Measurements from ENCODE around the gene TOM1L1.

Gene TOM1L1

GRCh38 chr17:54937426-54937825 is 36.8 kb downstream of the TOM1L1 start:
- no CpG with 5 or more reads among the region's 1 CpG for WGBS, 2 donors (ENCODE audit: extremely low coverage in 2 of 2, insufficient read length in 2 of 2, insufficient replicate concordance in 1 of 2)
- Histone ChIP-seq H3K27me3 (ENCODE audit: control insufficient read depth in 3 of 3, insufficient read depth in 3 of 3, low read depth in 1 of 3, low read length in 3 of 3) (no peaks in the 10 kb centered on the region), H2BK15ac (ENCODE audit: low read length) (no peak overlapping the region), H3K9ac (ENCODE audit: low read depth, low read length, poor library complexity) (no peak overlapping the region), H4K91ac (ENCODE audit: low read depth, low read length, poor library complexity) (no peak overlapping the region), H3K18ac (ENCODE audit: low read length) (no peak overlapping the region), H2AFZ (ENCODE audit: low read length) (no peak overlapping the region), H3K9me3 (replicated peaks in 1 of 2; ENCODE audit: control insufficient read depth in 2 of 2, insufficient read depth in 1 of 2, low read depth in 1 of 2, low read length in 2 of 2) (no peaks in the 10 kb centered on the region), H4K8ac (ENCODE audit: low read depth, low read length) (no peak overlapping the region), H3K79me1 (ENCODE audit: low read depth, low read length) (no peaks in the 10 kb centered on the region), H3K27ac (replicated peaks; ENCODE audit: low read length) (no peak overlapping the region), H3K4me2 (ENCODE audit: insufficient read depth, low read length, poor library complexity, severe bottlenecking) (no peak overlapping the region), H3K36me3 (replicated peaks in 1 of 2; ENCODE audit: control insufficient read depth in 2 of 2, insufficient read depth in 2 of 2, low read length in 2 of 2) (peaks cover 24 to 63% of the 10 kb centered on the region in 2 donors), H3K14ac (ENCODE audit: low read length) (no peak overlapping the region), H2AK5ac (ENCODE audit: low read depth, low read length) (no peak overlapping the region), H3K4me1 (ENCODE audit: control insufficient read depth in 2 of 2, insufficient read depth in 1 of 2, low read depth in 1 of 2, low read length in 2 of 2) (no peaks in the 10 kb centered on the region), H3K4ac (ENCODE audit: low read length) (no peak overlapping the region), H3K23ac (ENCODE audit: low read depth, low read length, poor library complexity) (no peak overlapping the region), H3K4me3 (ENCODE audit: low read length in 2 of 2) (no peak overlapping the region), H2BK5ac (ENCODE audit: low read length) (no peak overlapping the region), H2BK120ac (ENCODE audit: low read depth, low read length) (no peak overlapping the region), H2BK12ac (ENCODE audit: low read length) (no peak overlapping the region)
- no peak for DNase-seq (ENCODE audit: low spot score)

GRCh38 chr17:54941285-54941684 is 40.6 kb downstream of the TOM1L1 start:
- Histone ChIP-seq H3K27me3 (ENCODE audit: control insufficient read depth in 3 of 3, insufficient read depth in 3 of 3, low read depth in 1 of 3, low read length in 3 of 3) (no peaks in the 10 kb centered on the region), H3K79me1 (ENCODE audit: low read depth, low read length) (no peaks in the 10 kb centered on the region), H3K18ac (ENCODE audit: low read length) (no peak overlapping the region), H3K23ac (ENCODE audit: low read depth, low read length, poor library complexity) (no peak overlapping the region), H3K27ac (replicated peaks; ENCODE audit: low read length) (no peak overlapping the region), H3K14ac (ENCODE audit: low read length) (no peak overlapping the region), H2AK5ac (ENCODE audit: low read depth, low read length) (no peak overlapping the region), H3K36me3 (replicated peaks in 1 of 2; ENCODE audit: control insufficient read depth in 2 of 2, insufficient read depth in 2 of 2, low read length in 2 of 2) (peaks cover 12 to 36% of the 10 kb centered on the region in 2 donors), H2BK12ac (ENCODE audit: low read length) (no peak overlapping the region), H3K4me3 (ENCODE audit: low read length in 2 of 2) (no peak overlapping the region), H4K91ac (ENCODE audit: low read depth, low read length, poor library complexity) (no peak overlapping the region), H3K4ac (ENCODE audit: low read length) (no peak overlapping the region), H4K8ac (ENCODE audit: low read depth, low read length) (no peak overlapping the region), H3K9ac (ENCODE audit: low read depth, low read length, poor library complexity) (no peak overlapping the region), H2BK5ac (ENCODE audit: low read length) (no peak overlapping the region), H2BK120ac (ENCODE audit: low read depth, low read length) (no peak overlapping the region), H3K4me2 (ENCODE audit: insufficient read depth, low read length, poor library complexity, severe bottlenecking) (no peak overlapping the region), H3K9me3 (replicated peaks in 1 of 2; ENCODE audit: control insufficient read depth in 2 of 2, insufficient read depth in 1 of 2, low read depth in 1 of 2, low read length in 2 of 2) (no peaks in the 10 kb centered on the region), H3K4me1 (ENCODE audit: control insufficient read depth in 2 of 2, insufficient read depth in 1 of 2, low read depth in 1 of 2, low read length in 2 of 2) (no peaks in the 10 kb centered on the region), H2AFZ (ENCODE audit: low read length) (no peak overlapping the region), H2BK15ac (ENCODE audit: low read length) (no peak overlapping the region)
- no peak for DNase-seq (ENCODE audit: low spot score)
- no CpG with 5 or more reads among the region's 1 CpG for WGBS, 2 donors (ENCODE audit: extremely low coverage in 2 of 2, insufficient read length in 2 of 2, insufficient replicate concordance in 1 of 2)

- H3K27ac ChIP-seq (replicated peaks; ENCODE audit: low read length) = no peak overlapping the region
- no peak overlapping the region for H3K18ac ChIP-seq (ENCODE audit: low read length)
- H3K4ac ChIP-seq (ENCODE audit: low read length) = no peak overlapping the region
- WGBS, 2 donors (ENCODE audit: extremely low coverage in 2 of 2, insufficient read length in 2 of 2, insufficient replicate concordance in 1 of 2) = no CpG with 5 or more reads among the region's 1 CpG
- no peaks in the 10 kb centered on the region for H3K27me3 ChIP-seq (ENCODE audit: control insufficient read depth in 3 of 3, insufficient read depth in 3 of 3, low read depth in 1 of 3, low read length in 3 of 3)
- no peak overlapping the region for H2AFZ ChIP-seq (ENCODE audit: low read length)
- no peak overlapping the region for H3K4me3 ChIP-seq (ENCODE audit: low read length in 2 of 2)
- no peak overlapping the region for H3K14ac ChIP-seq (ENCODE audit: low read length)
- no peak overlapping the region for H3K23ac ChIP-seq (ENCODE audit: low read depth, low read length, poor library complexity)
- no peak overlapping the region for H2BK120ac ChIP-seq (ENCODE audit: low read depth, low read length)
- H2BK15ac ChIP-seq (ENCODE audit: low read length) = no peak overlapping the region
- no peak overlapping the region for H2BK5ac ChIP-seq (ENCODE audit: low read length)
- no peaks in the 10 kb centered on the region for H3K9me3 ChIP-seq (replicated peaks in 1 of 2; ENCODE audit: control insufficient read depth in 2 of 2, insufficient read depth in 1 of 2, low read depth in 1 of 2, low read length in 2 of 2)
- no peak overlapping the region for H4K91ac ChIP-seq (ENCODE audit: low read depth, low read length, poor library complexity)
- H3K79me1 ChIP-seq (ENCODE audit: low read depth, low read length) = no peaks in the 10 kb centered on the region
- H2BK12ac ChIP-seq (ENCODE audit: low read length) = no peak overlapping the region
- peaks cover 8 to 21% of the 10 kb centered on the region in 2 donors for H3K36me3 ChIP-seq (replicated peaks in 1 of 2; ENCODE audit: control insufficient read depth in 2 of 2, insufficient read depth in 2 of 2, low read length in 2 of 2)
- H3K4me2 ChIP-seq (ENCODE audit: insufficient read depth, low read length, poor library complexity, severe bottlenecking) = no peak overlapping the region
- no peak overlapping the region for H4K8ac ChIP-seq (ENCODE audit: low read depth, low read length)
- no peak overlapping the region for H3K9ac ChIP-seq (ENCODE audit: low read depth, low read length, poor library complexity)
- H2AK5ac ChIP-seq (ENCODE audit: low read depth, low read length) = no peak overlapping the region
- no peaks in the 10 kb centered on the region for H3K4me1 ChIP-seq (ENCODE audit: control insufficient read depth in 2 of 2, insufficient read depth in 1 of 2, low read depth in 1 of 2, low read length in 2 of 2)
- DNase-seq (ENCODE audit: low spot score) = no peak
These were observed 44.1 kb downstream of the TOM1L1 start for GRCh38 chr17:54944796-54945195.

GRCh38 chr17:54945231-54945630 is 44.6 kb downstream of the TOM1L1 start:
- no CpG with 5 or more reads among the region's 1 CpG for WGBS, 2 donors (ENCODE audit: extremely low coverage in 2 of 2, insufficient read length in 2 of 2, insufficient replicate concordance in 1 of 2)
- H3K4me1 ChIP-seq (ENCODE audit: control insufficient read depth in 2 of 2, insufficient read depth in 1 of 2, low read depth in 1 of 2, low read length in 2 of 2) = no peaks in the 10 kb centered on the region
- no peaks in the 10 kb centered on the region for H3K79me1 ChIP-seq (ENCODE audit: low read depth, low read length)
- H2BK15ac ChIP-seq (ENCODE audit: low read length) = no peak overlapping the region
- no peaks in the 10 kb centered on the region for H3K27me3 ChIP-seq (ENCODE audit: control insufficient read depth in 3 of 3, insufficient read depth in 3 of 3, low read depth in 1 of 3, low read length in 3 of 3)
- H3K36me3 ChIP-seq (replicated peaks in 1 of 2; ENCODE audit: control insufficient read depth in 2 of 2, insufficient read depth in 2 of 2, low read length in 2 of 2) = peaks cover 8 to 22% of the 10 kb centered on the region in 2 donors
- no peak overlapping the region for H2AK5ac ChIP-seq (ENCODE audit: low read depth, low read length)
- H4K8ac ChIP-seq (ENCODE audit: low read depth, low read length) = no peak overlapping the region
- H3K9me3 ChIP-seq (replicated peaks in 1 of 2; ENCODE audit: control insufficient read depth in 2 of 2, insufficient read depth in 1 of 2, low read depth in 1 of 2, low read length in 2 of 2) = no peaks in the 10 kb centered on the region
- H3K23ac ChIP-seq (ENCODE audit: low read depth, low read length, poor library complexity) = no peak overlapping the region
- no peak overlapping the region for H4K91ac ChIP-seq (ENCODE audit: low read depth, low read length, poor library complexity)
- H3K4ac ChIP-seq (ENCODE audit: low read length) = no peak overlapping the region
- H3K4me2 ChIP-seq (ENCODE audit: insufficient read depth, low read length, poor library complexity, severe bottlenecking) = no peak overlapping the region
- H2BK12ac ChIP-seq (ENCODE audit: low read length) = no peak overlapping the region
- DNase-seq (ENCODE audit: low spot score) = no peak
- H3K27ac ChIP-seq (replicated peaks; ENCODE audit: low read length) = no peak overlapping the region
- no peak overlapping the region for H3K4me3 ChIP-seq (ENCODE audit: low read length in 2 of 2)
- no peak overlapping the region for H2AFZ ChIP-seq (ENCODE audit: low read length)
- no peak overlapping the region for H3K18ac ChIP-seq (ENCODE audit: low read length)
- no peak overlapping the region for H2BK5ac ChIP-seq (ENCODE audit: low read length)
- no peak overlapping the region for H3K14ac ChIP-seq (ENCODE audit: low read length)
- no peak overlapping the region for H2BK120ac ChIP-seq (ENCODE audit: low read depth, low read length)
- H3K9ac ChIP-seq (ENCODE audit: low read depth, low read length, poor library complexity) = no peak overlapping the region

All from neuronal stem cell (in vitro differentiated cells).